Sigmoid colon (tissue), 4 donors: ENCODE measurements around the gene TNS1.
A peak's percentile ranks its signal among the peaks of the same experiment; 100 is the strongest.

Experiments
- CTCF ChIP-seq, 4 experiments: fragments of 450-650 bp in 3 of 4; fragments of 200-600 bp in 1 of 4; IDR thresholded peaks; one replicate each; pipeline ENCODE4 v1.5.1; 2016 to 2019; ENCODE audit warnings: antibody characterized with exemption in 4 of 4, mild to moderate bottlenecking in 3 of 4, moderate library complexity in 2 of 4
- EP300 ChIP-seq, 4 donors: sonication (generic); formaldehyde crosslinking; IDR thresholded peaks; one replicate each; pipeline ENCODE4 v1.6.1; 2017; ENCODE audit warnings: antibody characterized with exemption in 4 of 4
- POLR2AphosphoS5 ChIP-seq, 4 donors: sonication (generic); formaldehyde crosslinking; IDR thresholded peaks; one replicate each; pipeline ENCODE4 v1.6.1; 2017; ENCODE audit warnings: antibody characterized with exemption in 4 of 4

- TF ChIP-seq CTCF (IDR thresholded peaks at IDR 0.05), result no peak
- TF ChIP-seq POLR2AphosphoS5 (IDR thresholded peaks at IDR 0.05), result peak; percentile 23 to 74 (median 32)
- no peak for TF ChIP-seq EP300 (IDR thresholded peaks at IDR 0.05)
Observed at GRCh38 chr2:218003981-218004419, 1.2 kb upstream of the TNS1 start.
